Smooth muscle cell of bladder (primary cell): ENCODE results near the gene NFILZ. TPM values are rescaled to one million over a fixed set of nuclear protein-coding genes. Genes with fewer than 3 reads are reported as not detected.

Experiments used
- total RNA-seq: library from RNA; depleted of rRNA; stranded (reverse); fragments of >200 nt; gene quantifications from 2 replicates; pipeline ENCODE4 v1.2.3, GENCODE V29; 2014

Gene NFILZ, protein sequence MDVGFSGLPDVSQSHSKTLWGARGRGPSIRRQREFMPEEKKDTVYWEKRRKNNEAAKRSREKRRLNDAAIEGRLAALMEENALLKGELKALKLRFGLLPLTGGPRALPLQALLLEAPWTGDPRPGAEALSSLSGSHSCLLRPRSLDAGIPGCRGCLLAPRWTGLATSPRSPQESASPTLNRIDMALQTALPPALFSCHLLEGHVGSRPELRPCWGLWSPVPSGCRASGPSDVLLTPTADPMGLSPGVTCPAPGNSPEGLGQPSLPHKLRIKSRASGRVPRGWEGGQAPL
- total RNA-seq = not detected in 2 replicates

DNA sequence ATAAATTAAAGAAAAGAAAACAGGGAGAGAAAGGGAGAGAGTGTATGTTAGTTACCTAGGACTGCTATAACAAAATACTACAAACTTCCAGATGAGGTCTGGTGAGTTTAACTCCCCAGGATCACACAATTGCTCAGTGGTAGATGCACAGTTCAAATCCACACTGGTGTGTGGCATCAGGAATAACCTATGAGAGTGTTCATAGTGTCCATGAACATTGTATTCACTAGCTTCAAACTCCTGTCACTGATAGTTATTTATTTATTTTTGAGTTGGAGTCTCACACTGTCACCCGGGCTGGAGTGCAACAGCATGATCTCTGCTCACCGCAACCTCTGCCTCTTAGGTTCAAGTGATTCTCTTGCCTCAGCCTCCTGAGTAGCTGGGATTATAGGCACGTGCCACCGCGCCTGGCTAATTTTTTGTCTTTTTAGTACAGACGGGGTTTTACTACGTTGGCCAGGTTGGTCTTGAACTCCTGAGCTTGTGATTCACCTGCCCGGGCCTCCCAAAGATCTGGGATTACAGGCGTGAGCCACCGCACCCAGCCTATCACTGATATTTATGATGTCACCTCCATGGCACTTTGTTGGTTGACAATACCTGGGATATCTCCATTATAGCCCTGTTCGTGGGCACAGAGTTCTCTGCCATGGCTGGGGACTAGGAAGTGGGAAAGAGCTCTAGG, at the start of gene NFILZ:
TSS of gene NFILZ (plus strand) at position 638 of the 688 bp plus-strand sequence. CDS start 46,133 bp downstream, outside the sequence.

DNA sequence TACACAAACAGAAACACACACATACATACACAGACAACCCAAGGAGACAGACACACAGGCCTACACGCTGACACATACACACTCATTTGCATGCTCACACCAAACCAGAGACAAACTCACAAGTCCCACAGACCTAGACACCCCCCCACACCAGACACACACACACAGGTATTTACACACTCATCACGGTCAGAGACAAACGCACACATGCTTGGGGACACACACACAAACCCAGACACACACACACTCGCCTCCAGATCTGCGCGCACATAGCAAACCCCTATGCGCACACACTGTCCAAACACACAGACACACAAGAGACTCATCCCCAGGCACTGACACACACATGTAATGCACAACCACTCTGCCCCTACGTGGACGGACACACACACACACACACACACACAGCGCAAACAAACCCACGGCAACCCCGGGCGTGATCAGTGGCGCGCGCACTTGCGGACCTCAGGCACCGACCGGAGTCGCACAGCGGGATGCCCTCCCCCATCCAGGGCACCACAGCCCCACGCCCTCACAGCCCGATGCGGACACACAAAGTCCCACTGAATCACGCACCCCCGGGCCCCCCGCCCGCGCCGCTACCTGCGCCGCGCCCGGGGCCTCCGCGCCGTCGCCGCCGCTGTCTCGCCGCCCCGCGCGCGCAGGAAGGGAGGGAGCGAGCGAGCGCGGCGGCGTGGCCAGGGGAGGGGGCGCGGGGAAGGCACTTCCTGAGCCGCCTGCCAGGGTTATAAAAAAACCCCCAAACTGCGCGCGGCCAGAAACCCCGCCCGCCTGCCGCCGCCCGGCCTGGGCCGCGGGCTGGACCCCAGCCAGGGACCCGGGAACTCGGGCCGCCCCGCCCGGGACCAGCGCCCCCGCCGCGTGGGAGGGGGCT, 20.1 kb upstream of the NFILZ start, which contains the start of gene ADAMTS10:
TSS of gene ADAMTS10 (minus strand) at position 675 of the 895 bp plus-strand sequence. CDS start 5,005 bp downstream, outside the sequence.

Other genes with a start within 250 kb of the NFILZ start
- 43.0 and 47.0 TPM in 2 replicates for gene RAB11B, start 240.3 kb upstream of the NFILZ start, total RNA-seq
- 51.6 and 79.5 TPM in 2 replicates for gene MARCHF2, start 217.3 kb upstream of the NFILZ start, total RNA-seq
- gene HNRNPM, start 185.7 kb upstream of the NFILZ start, total RNA-seq = 35.3 and 39.4 TPM in 2 replicates
- not detected in 2 replicates for gene PRAM1, start 128.0 kb upstream of the NFILZ start, total RNA-seq
- 2.8 and 4.4 TPM in 2 replicates for gene ZNF414, start 116.5 kb upstream of the NFILZ start, total RNA-seq
- gene MYO1F, start 53.2 kb upstream of the NFILZ start, total RNA-seq = 0.14 and 0.37 TPM in 2 replicates
- gene ADAMTS10, start 19.9 kb upstream of the NFILZ start, total RNA-seq = 6.3 and 10.2 TPM in 2 replicates
- gene ACTL9, start 68.2 kb downstream of the NFILZ start, total RNA-seq = not detected in 2 replicates
- not detected in 2 replicates for gene OR2Z1, start 91.0 kb downstream of the NFILZ start, total RNA-seq
- 18.6 and 21.8 TPM in 2 replicates for gene ZNF558, start 201.7 kb downstream of the NFILZ start, total RNA-seq
- gene MBD3L1, start 201.7 kb downstream of the NFILZ start, total RNA-seq = not detected in 2 replicates